ENCODE measurements around the gene LRCH4.

The LRCH4 gene

GRCh38 chr7:100620239-100620638 is 34.3 kb upstream of the LRCH4 start:
- Histone ChIP-seq H3K36me3 (ENCODE audit: insufficient read depth, low read length) (no peaks in the 10 kb centered on the region), H3K27me3 (ENCODE audit: control insufficient read depth, insufficient read depth, low read length) (no peaks in the 10 kb centered on the region), H3K9me3 (replicated peaks; ENCODE audit: low read length) (no peaks in the 10 kb centered on the region), H3K4me3 (ENCODE audit: low read length) (no peak overlapping the region), H3K4me2 (ENCODE audit: low read length) (no peak overlapping the region), H3K4me1 (ENCODE audit: control insufficient read depth, insufficient read depth, low read length) (no peaks in the 10 kb centered on the region), H3K9ac (ENCODE audit: low read depth, low read length) (no peak overlapping the region)

DNA sequence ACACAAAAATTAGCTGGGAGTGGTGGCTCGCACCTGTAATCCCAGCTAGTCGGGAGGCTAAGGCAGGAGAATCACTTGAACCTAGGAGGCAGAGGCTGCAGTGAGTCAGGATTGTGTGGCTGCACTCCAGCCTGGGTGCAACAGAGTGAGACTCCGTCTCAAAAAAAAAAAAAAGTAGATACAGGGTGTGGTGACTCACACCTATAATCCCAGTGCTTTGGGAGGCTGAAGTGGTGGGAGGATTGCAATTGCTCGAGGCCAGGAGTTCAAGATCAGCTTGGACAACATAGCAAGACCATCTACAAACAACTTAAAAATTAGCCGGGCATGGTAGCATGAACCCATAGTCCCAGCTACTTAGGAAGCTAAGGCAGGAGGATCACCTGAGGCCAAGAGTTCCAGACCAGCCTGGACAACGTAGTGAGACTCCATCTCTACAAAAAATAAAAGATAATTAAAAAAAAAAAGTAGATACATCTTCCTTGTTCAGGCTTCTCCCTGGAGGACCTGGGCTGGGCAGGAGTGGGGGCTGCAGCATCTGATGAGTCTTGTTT is 28.5 kb upstream of the LRCH4 start:
- peaks cover 10% of the 10 kb centered on the region for H3K4me1 ChIP-seq (ENCODE audit: control insufficient read depth, insufficient read depth, low read length)
- H3K9me3 ChIP-seq (replicated peaks; ENCODE audit: low read length), result no peaks in the 10 kb centered on the region
- H3K36me3 ChIP-seq (ENCODE audit: insufficient read depth, low read length), result no peaks in the 10 kb centered on the region
- H3K4me3 ChIP-seq (ENCODE audit: low read length), result no peak overlapping the region
- no peaks in the 10 kb centered on the region for H3K27me3 ChIP-seq (ENCODE audit: control insufficient read depth, insufficient read depth, low read length)
- no peak overlapping the region for H3K9ac ChIP-seq (ENCODE audit: low read depth, low read length)
- H3K4me2 ChIP-seq (ENCODE audit: low read length), result no peak overlapping the region

GRCh38 chr7:100613412-100614175 is 27.7 kb upstream of the LRCH4 start:
- no peak overlapping the region for H3K9ac ChIP-seq (ENCODE audit: low read depth, low read length)
- no peaks in the 10 kb centered on the region for H3K9me3 ChIP-seq (replicated peaks; ENCODE audit: low read length)
- peak overlapping the region; percentile 75 for H3K4me3 ChIP-seq (ENCODE audit: low read length)

GRCh38 chr7:100612730-100613390 is 26.9 kb upstream of the LRCH4 start:
- Histone ChIP-seq H3K36me3 (ENCODE audit: insufficient read depth, low read length) (no peaks in the 10 kb centered on the region), H3K27me3 (ENCODE audit: control insufficient read depth, insufficient read depth, low read length) (no peaks in the 10 kb centered on the region), H3K4me2 (ENCODE audit: low read length) (peak overlapping the region; percentile 78)

More at GRCh38 chr7:100613412-100614175, 27.7 kb upstream of the LRCH4 start:
- Histone ChIP-seq H3K4me2 (ENCODE audit: low read length) (peak overlapping the region; percentile 78), H3K4me1 (ENCODE audit: control insufficient read depth, insufficient read depth, low read length) (peaks cover 10% of the 10 kb centered on the region), H3K36me3 (ENCODE audit: insufficient read depth, low read length) (no peaks in the 10 kb centered on the region), H3K27me3 (ENCODE audit: control insufficient read depth, insufficient read depth, low read length) (no peaks in the 10 kb centered on the region)

GRCh38 chr7:100611983-100612729 is 26.2 kb upstream of the LRCH4 start, which contains the start of gene MOSPD3:
TSS of gene MOSPD3 (plus strand) at chr7:100612540. CDS start at chr7:100612792, 252 bp downstream.
- H3K4me1 ChIP-seq (ENCODE audit: control insufficient read depth, insufficient read depth, low read length), result peaks cover 14% of the 10 kb centered on the region
- peak within 1 kb of the TSS; percentile 73 for H3K9ac ChIP-seq (ENCODE audit: low read depth, low read length)
- H3K4me3 ChIP-seq (ENCODE audit: low read length), result peak within 1 kb of the TSS; percentile 75
- no peaks in the 10 kb centered on the region for H3K9me3 ChIP-seq (replicated peaks; ENCODE audit: low read length)
- no peaks in the 10 kb centered on the region for H3K36me3 ChIP-seq (ENCODE audit: insufficient read depth, low read length)
- H3K4me2 ChIP-seq (ENCODE audit: low read length), result peak within 1 kb of the TSS; percentile 78
- no peaks in the 10 kb centered on the region for H3K27me3 ChIP-seq (ENCODE audit: control insufficient read depth, insufficient read depth, low read length)

More at GRCh38 chr7:100612730-100613390, 26.9 kb upstream of the LRCH4 start:
- peak overlapping the region; percentile 75 for H3K4me3 ChIP-seq (ENCODE audit: low read length)
- H3K9ac ChIP-seq (ENCODE audit: low read depth, low read length), result peak overlapping the region; percentile 73
- peaks cover 10% of the 10 kb centered on the region for H3K4me1 ChIP-seq (ENCODE audit: control insufficient read depth, insufficient read depth, low read length)
- no peaks in the 10 kb centered on the region for H3K9me3 ChIP-seq (replicated peaks; ENCODE audit: low read length)

DNA sequence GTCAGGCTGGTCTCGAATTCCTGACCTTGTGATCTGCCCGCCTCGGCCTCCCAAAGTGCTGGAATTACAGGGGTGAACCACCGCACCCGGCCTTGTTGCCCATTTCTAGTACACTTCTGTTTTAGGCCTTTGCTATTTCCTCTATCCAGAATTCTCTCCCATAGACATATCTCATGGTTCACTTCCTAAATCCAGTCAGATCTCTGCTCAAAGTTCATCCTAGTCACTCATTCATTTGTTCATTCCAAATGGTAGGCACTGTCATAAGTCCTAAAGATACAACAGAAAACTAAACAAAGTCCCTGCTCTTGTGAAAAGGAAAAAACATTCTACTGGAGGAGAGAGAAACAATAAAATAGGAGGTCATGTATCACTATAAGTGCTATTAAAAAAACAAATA is 24.0 kb upstream of the LRCH4 start:
- H3K36me3 ChIP-seq (ENCODE audit: insufficient read depth, low read length), result peaks cover 3% of the 10 kb centered on the region
- H3K9me3 ChIP-seq (replicated peaks; ENCODE audit: low read length), result no peaks in the 10 kb centered on the region
- H3K4me1 ChIP-seq (ENCODE audit: control insufficient read depth, insufficient read depth, low read length), result peaks cover 22% of the 10 kb centered on the region
- H3K4me3 ChIP-seq (ENCODE audit: low read length), result no peak overlapping the region
- H3K27me3 ChIP-seq (ENCODE audit: control insufficient read depth, insufficient read depth, low read length), result no peaks in the 10 kb centered on the region
- no peak overlapping the region for H3K9ac ChIP-seq (ENCODE audit: low read depth, low read length)
- no peak overlapping the region for H3K4me2 ChIP-seq (ENCODE audit: low read length)

DNA sequence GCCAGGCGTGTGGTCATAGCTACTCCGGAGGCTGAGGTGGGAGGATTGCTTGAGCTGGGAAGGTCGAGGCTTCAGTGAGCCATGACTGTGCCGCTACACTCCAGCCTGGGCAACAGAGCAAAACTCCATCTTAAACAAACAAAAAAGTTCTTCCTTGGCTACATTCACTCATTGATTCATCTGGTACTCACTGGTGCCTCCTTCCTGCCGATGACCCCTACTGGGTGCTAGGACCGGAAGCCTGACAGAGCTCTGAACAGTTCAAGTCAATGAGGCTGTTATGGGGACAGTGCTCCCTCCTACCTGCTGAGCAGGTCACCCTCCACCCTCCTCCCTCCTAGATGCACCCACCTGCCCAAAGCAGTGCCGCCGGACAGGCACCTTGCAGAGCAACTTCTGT is 21.2 kb upstream of the LRCH4 start:
- Histone ChIP-seq H3K9ac (ENCODE audit: low read depth, low read length) (no peak overlapping the region), H3K36me3 (ENCODE audit: insufficient read depth, low read length) (peaks cover 3% of the 10 kb centered on the region), H3K27me3 (ENCODE audit: control insufficient read depth, insufficient read depth, low read length) (no peaks in the 10 kb centered on the region), H3K9me3 (replicated peaks; ENCODE audit: low read length) (no peaks in the 10 kb centered on the region), H3K4me2 (ENCODE audit: low read length) (no peak overlapping the region), H3K4me3 (ENCODE audit: low read length) (no peak overlapping the region), H3K4me1 (ENCODE audit: control insufficient read depth, insufficient read depth, low read length) (peaks cover 30% of the 10 kb centered on the region)

- Histone ChIP-seq H3K4me1 (ENCODE audit: control insufficient read depth, insufficient read depth, low read length) (peaks cover 37% of the 10 kb centered on the region), H3K9ac (ENCODE audit: low read depth, low read length) (no peak overlapping the region), H3K27me3 (ENCODE audit: control insufficient read depth, insufficient read depth, low read length) (no peaks in the 10 kb centered on the region), H3K4me2 (ENCODE audit: low read length) (no peak overlapping the region), H3K4me3 (ENCODE audit: low read length) (no peak overlapping the region), H3K36me3 (ENCODE audit: insufficient read depth, low read length) (peaks cover 3% of the 10 kb centered on the region), H3K9me3 (replicated peaks; ENCODE audit: low read length) (no peaks in the 10 kb centered on the region)
Measured at GRCh38 chr7:100606313-100606712, 20.4 kb upstream of the LRCH4 start.

DNA sequence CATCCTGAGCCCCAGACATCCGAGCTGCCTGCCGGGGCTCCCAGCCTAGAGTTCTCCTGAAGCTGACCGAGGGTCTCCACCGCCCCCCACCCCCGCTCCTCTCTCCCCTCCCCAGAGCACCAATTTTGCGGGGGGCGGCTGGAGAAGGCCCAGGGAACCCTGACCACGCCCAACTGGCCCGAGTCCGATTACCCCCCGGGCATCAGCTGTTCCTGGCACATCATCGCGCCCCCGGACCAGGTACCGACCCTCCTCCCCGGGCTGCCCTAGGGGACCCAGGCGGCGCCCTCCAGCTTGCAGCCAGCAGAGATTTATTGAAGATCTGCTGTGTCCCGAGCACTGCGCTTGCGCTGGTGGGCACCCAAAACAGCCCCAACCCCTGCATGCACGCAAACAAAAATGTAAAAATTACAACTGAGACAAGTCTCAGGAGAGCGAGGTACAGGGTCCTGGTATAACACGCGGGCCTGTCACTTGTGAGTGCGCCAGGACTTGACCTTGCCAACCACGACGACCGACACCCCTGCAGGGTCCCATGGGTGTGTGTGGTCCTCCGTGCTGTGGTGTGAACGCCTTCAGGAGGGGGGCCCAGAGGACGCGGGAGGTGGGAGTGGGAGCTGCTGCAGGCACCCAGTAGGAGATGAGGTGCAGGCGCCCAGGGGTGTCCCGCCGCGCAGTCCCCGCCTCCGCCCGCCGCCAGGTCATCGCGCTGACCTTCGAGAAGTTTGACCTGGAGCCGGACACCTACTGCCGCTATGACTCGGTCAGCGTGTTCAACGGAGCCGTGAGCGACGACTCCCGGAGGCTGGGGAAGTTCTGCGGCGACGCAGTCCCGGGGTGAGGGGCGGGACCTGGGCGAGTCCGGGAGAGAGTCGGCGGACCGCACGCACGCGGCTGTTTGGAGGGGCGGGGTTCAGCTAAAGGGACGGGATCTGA is 19.3 kb upstream of the LRCH4 start:
- no peaks in the 10 kb centered on the region for H3K9me3 ChIP-seq (replicated peaks; ENCODE audit: low read length)
- H3K9ac ChIP-seq (ENCODE audit: low read depth, low read length), result peak overlapping the region; percentile 82
- H3K36me3 ChIP-seq (ENCODE audit: insufficient read depth, low read length), result peaks cover 3% of the 10 kb centered on the region
- H3K4me3 ChIP-seq (ENCODE audit: low read length), result peak overlapping the region; percentile 95
- peak overlapping the region; percentile 99 for H3K4me2 ChIP-seq (ENCODE audit: low read length)
- no peaks in the 10 kb centered on the region for H3K27me3 ChIP-seq (ENCODE audit: control insufficient read depth, insufficient read depth, low read length)
- H3K4me1 ChIP-seq (ENCODE audit: control insufficient read depth, insufficient read depth, low read length), result peaks cover 37% of the 10 kb centered on the region

- Histone ChIP-seq H3K4me3 (ENCODE audit: low read length) (peak overlapping the region; percentile 95), H3K27me3 (ENCODE audit: control insufficient read depth, insufficient read depth, low read length) (no peaks in the 10 kb centered on the region), H3K9me3 (replicated peaks; ENCODE audit: low read length) (no peaks in the 10 kb centered on the region), H3K9ac (ENCODE audit: low read depth, low read length) (peak overlapping the region; percentile 82), H3K4me2 (ENCODE audit: low read length) (peak overlapping the region; percentile 99), H3K4me1 (ENCODE audit: control insufficient read depth, insufficient read depth, low read length) (peaks cover 37% of the 10 kb centered on the region), H3K36me3 (ENCODE audit: insufficient read depth, low read length) (peaks cover 3% of the 10 kb centered on the region)
Measured at GRCh38 chr7:100604028-100604975, 18.4 kb upstream of the LRCH4 start.

All from skeletal muscle satellite cell (primary cell).